OCI-LY1 (cell line): ENCODE results near the gene SDK2.

Experiments used
- H2AFZ ChIP-seq: fragments of 200-600 bp; sonication (generic), shearing (Covaris generic); 2 replicates; pipeline ENCODE4 v1.6.0; 2014; ENCODE audit warnings: antibody characterized with exemption, mild to moderate bottlenecking, low read length
- H3F3A ChIP-seq: fragments of 200-600 bp; sonication (generic), shearing (Covaris generic); 2 replicates; pipeline ENCODE4 v1.6.0; 2014; ENCODE audit warnings: mild to moderate bottlenecking, antibody characterized with exemption, low read length, moderate library complexity; ENCODE audit not compliant: insufficient read depth
- H3K27ac ChIP-seq: fragments of 200-600 bp; sonication (generic); 2 replicates; pipeline ENCODE4 v1.5.1; 2014; ENCODE audit warnings: low read length, mixed run types, mild to moderate bottlenecking, low read depth; ENCODE audit not compliant: poor library complexity, severe bottlenecking
- H3K27me3 ChIP-seq: fragments of 200-600 bp; sonication (generic); 2 replicates; pipeline ENCODE4 v1.6.0; 2014; ENCODE audit warnings: antibody characterized with exemption, mild to moderate bottlenecking, low read length, moderate library complexity; ENCODE audit not compliant: insufficient read depth
- H3K36me3 ChIP-seq: fragments of 200-600 bp; sonication (generic); 2 replicates; pipeline ENCODE4 v1.6.1; 2014; ENCODE audit warnings: mild to moderate bottlenecking, antibody characterized with exemption, low read length, moderate library complexity, mixed read lengths; ENCODE audit not compliant: insufficient read depth
- H3K4me1 ChIP-seq: fragments of 200-600 bp; sonication (generic); 2 replicates; pipeline ENCODE4 v1.5.1; 2014; ENCODE audit warnings: mild to moderate bottlenecking, low read length, moderate library complexity; ENCODE audit not compliant: insufficient read depth, severe bottlenecking
- H3K4me2 ChIP-seq: fragments of 200-600 bp; sonication (generic), shearing (Covaris generic); 2 replicates; pipeline ENCODE4 v1.6.1; 2014; ENCODE audit warnings: low read length
- H3K4me3 ChIP-seq: fragments of 200-600 bp; sonication (generic); 2 replicates; pipeline ENCODE4 v1.5.1; 2014; ENCODE audit warnings: low read length, low read depth, mild to moderate bottlenecking, mixed read lengths; ENCODE audit not compliant: poor library complexity, severe bottlenecking
- H3K79me2 ChIP-seq: fragments of 200-600 bp; shearing (Covaris generic); 2 replicates; pipeline ENCODE4 v1.6.1; 2016; ENCODE audit warnings: mixed run types, low read length, mixed read lengths; ENCODE audit not compliant: insufficient read depth
- H3K9ac ChIP-seq: fragments of 200-600 bp; sonication (generic), shearing (Covaris generic); 2 replicates; pipeline ENCODE4 v1.6.1; 2014; ENCODE audit warnings: mild to moderate bottlenecking, low read length, mixed read lengths
- H3K9me2 ChIP-seq: fragments of 200-600 bp; sonication (generic), shearing (Covaris generic); 2 replicates; pipeline ENCODE4 v1.6.1; 2014; ENCODE audit warnings: low read depth, mild to moderate bottlenecking, low read length, mixed read lengths
- H3K9me3 ChIP-seq: fragments of 200-600 bp; shearing (Covaris generic); 2 replicates; pipeline ENCODE4 v1.6.1; 2014; ENCODE audit warnings: low read length, mixed read lengths
- H4K20me1 ChIP-seq: fragments of 200-600 bp; sonication (generic), shearing (Covaris generic); 2 replicates; pipeline ENCODE4 v1.6.0; 2016; ENCODE audit warnings: mild to moderate bottlenecking, low read length; ENCODE audit not compliant: insufficient read depth
- EZH2 ChIP-seq: fragments of 200-600 bp; sonication (generic), shearing (Covaris generic); IDR thresholded peaks from 2 replicates; pipeline ENCODE4 v1.8.0; 2017; ENCODE audit warnings: borderline replicate concordance, mixed run types, mild to moderate bottlenecking, antibody characterized with exemption, low read length, moderate library complexity, mixed read lengths
- TF ChIP-seq, protein P1 (sequence below): fragments of 200-600 bp; sonication (generic), shearing (Covaris generic); IDR thresholded peaks from 2 replicates; pipeline ENCODE4 v1.5.1; 2017; ENCODE audit warnings: mild to moderate bottlenecking, antibody characterized with exemption, low read length, moderate library complexity, mixed read lengths

SDK2 gene

GRCh38 chr17:73490851-73491250 lies 153.4 kb downstream of the SDK2 start:
- TF ChIP-seq, protein P1, sequence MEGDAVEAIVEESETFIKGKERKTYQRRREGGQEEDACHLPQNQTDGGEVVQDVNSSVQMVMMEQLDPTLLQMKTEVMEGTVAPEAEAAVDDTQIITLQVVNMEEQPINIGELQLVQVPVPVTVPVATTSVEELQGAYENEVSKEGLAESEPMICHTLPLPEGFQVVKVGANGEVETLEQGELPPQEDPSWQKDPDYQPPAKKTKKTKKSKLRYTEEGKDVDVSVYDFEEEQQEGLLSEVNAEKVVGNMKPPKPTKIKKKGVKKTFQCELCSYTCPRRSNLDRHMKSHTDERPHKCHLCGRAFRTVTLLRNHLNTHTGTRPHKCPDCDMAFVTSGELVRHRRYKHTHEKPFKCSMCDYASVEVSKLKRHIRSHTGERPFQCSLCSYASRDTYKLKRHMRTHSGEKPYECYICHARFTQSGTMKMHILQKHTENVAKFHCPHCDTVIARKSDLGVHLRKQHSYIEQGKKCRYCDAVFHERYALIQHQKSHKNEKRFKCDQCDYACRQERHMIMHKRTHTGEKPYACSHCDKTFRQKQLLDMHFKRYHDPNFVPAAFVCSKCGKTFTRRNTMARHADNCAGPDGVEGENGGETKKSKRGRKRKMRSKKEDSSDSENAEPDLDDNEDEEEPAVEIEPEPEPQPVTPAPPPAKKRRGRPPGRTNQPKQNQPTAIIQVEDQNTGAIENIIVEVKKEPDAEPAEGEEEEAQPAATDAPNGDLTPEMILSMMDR = no peak
- TF ChIP-seq EZH2 = no peak
- Histone ChIP-seq H3K9me2 (no peaks in the 10 kb centered on the region), H3K27me3 (peaks cover 3% of the 10 kb centered on the region)

GRCh38 chr17:73489991-73490390 lies 154.3 kb downstream of the SDK2 start:
- H3K4me2 ChIP-seq = no peak overlapping the region
- H3F3A ChIP-seq = no peaks in the 10 kb centered on the region
- H3K4me1 ChIP-seq = no peaks in the 10 kb centered on the region
- peaks cover 9% of the 10 kb centered on the region for H3K27me3 ChIP-seq
- H3K27ac ChIP-seq = no peak overlapping the region
- H3K4me3 ChIP-seq = no peak overlapping the region
- H3K36me3 ChIP-seq = no peaks in the 10 kb centered on the region; the same call in 1 of the 2 replicates
- H3K9me3 ChIP-seq = peaks cover 1% of the 10 kb centered on the region; the same call in 1 of the 2 replicates
- no peak overlapping the region for H2AFZ ChIP-seq
- no peaks in the 10 kb centered on the region for H3K9me2 ChIP-seq
- no peak for TF ChIP-seq EZH2
- TF ChIP-seq, protein P1 = no peak
- no peak overlapping the region for H3K9ac ChIP-seq
- H3K79me2 ChIP-seq = no peaks in the 10 kb centered on the region
- H4K20me1 ChIP-seq = no peaks in the 10 kb centered on the region

More at GRCh38 chr17:73490851-73491250, 153.4 kb downstream of the SDK2 start:
- no peaks in the 10 kb centered on the region; the same call in 1 of the 2 replicates for H3K9me3 ChIP-seq
- no peaks in the 10 kb centered on the region for H4K20me1 ChIP-seq
- no peaks in the 10 kb centered on the region for H3F3A ChIP-seq
- H2AFZ ChIP-seq = no peak overlapping the region
- no peak overlapping the region for H3K9ac ChIP-seq
- H3K79me2 ChIP-seq = no peaks in the 10 kb centered on the region
- H3K27ac ChIP-seq = no peak overlapping the region
- H3K4me3 ChIP-seq = no peak overlapping the region
- H3K4me2 ChIP-seq = no peak overlapping the region
- H3K4me1 ChIP-seq = no peaks in the 10 kb centered on the region
- no peaks in the 10 kb centered on the region for H3K36me3 ChIP-seq

DNA sequence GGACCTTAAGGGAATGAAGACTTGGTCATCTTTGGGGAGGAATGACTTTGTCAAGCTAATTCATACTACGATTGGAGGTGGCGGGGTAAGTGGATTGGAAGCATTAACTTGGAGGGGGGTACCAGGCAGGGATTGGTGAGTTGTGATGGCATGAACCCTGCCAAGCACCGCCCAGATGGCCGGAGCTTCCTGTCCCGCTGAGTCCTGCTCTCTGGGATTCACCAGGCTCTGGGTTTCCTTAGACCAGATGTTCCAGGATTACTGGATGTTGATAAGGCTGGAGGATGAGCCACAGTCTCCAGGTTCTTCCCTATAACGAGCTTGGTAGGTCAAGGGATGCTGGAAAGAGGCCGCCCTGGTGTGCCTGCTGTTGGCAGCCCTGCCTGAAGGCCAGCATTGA lies 154.9 kb downstream of the SDK2 start:
- Histone ChIP-seq H4K20me1 (no peaks in the 10 kb centered on the region), H3K9ac (no peak overlapping the region), H3K4me1 (no peaks in the 10 kb centered on the region), H3K27ac (no peak overlapping the region), H3K4me3 (no peak overlapping the region), H3K9me3 (peaks cover 4% of the 10 kb centered on the region; the same call in 1 of the 2 replicates), H2AFZ (no peak overlapping the region), H3K36me3 (no peaks in the 10 kb centered on the region; the same call in 1 of the 2 replicates), H3F3A (no peaks in the 10 kb centered on the region), H3K79me2 (no peaks in the 10 kb centered on the region), H3K4me2 (no peak overlapping the region), H3K9me2 (no peaks in the 10 kb centered on the region), H3K27me3 (peaks cover 11% of the 10 kb centered on the region)
- TF ChIP-seq, protein P1 = no peak
- no peak for TF ChIP-seq EZH2
